Stimulated activated CD4-positive, alpha-beta T cell treated with anti-CD3 and anti-CD28 coated beads, Interleukin-4, amount 100 ng/mL, for 24 hours (primary cell): ENCODE measurements around the gene ARHGAP4.

Source experiments
- DNase-seq: peaks from one replicate; pipeline ENCODE4 v3.0.0-alpha.2; 2020

The ARHGAP4 gene

GRCh38 chrX:153924149-153924861 is 1.8 kb downstream of the ARHGAP4 start:
- DNase-seq: peak; percentile 38

GRCh38 chrX:153922932-153923857 is 2.9 kb downstream of the ARHGAP4 start:
- DNase-seq: no peak

- DNase-seq: no peak
These were observed 4.3 kb downstream of the ARHGAP4 start for GRCh38 chrX:153921511-153922446.

- DNase-seq: no peak
These were observed 5.0 kb downstream of the ARHGAP4 start for GRCh38 chrX:153921070-153921469.

- no peak for DNase-seq
These were observed 5.5 kb downstream of the ARHGAP4 start for GRCh38 chrX:153920546-153920945.

- no peak for DNase-seq
These were observed 6.8 kb downstream of the ARHGAP4 start for GRCh38 chrX:153919281-153919680.

- no peak for DNase-seq
These were observed 8.2 kb downstream of the ARHGAP4 start for GRCh38 chrX:153917869-153918268.

- no peak for DNase-seq
These were observed 12.4 kb downstream of the ARHGAP4 start for GRCh38 chrX:153913701-153914100.

- no peak for DNase-seq
These were observed 12.9 kb downstream of the ARHGAP4 start for GRCh38 chrX:153913211-153913610.

- no peak for DNase-seq
These were observed 14.3 kb downstream of the ARHGAP4 start for GRCh38 chrX:153911798-153912197.

- DNase-seq: no peak
These were observed 15.6 kb downstream of the ARHGAP4 start for GRCh38 chrX:153910446-153910845.

GRCh38 chrX:153909980-153910360 is 16.1 kb downstream of the ARHGAP4 start:
- no peak for DNase-seq

- no peak for DNase-seq
These were observed 16.8 kb downstream of the ARHGAP4 start for GRCh38 chrX:153909024-153909979.

GRCh38 chrX:153908219-153908860 is 17.7 kb downstream of the ARHGAP4 start:
- no peak for DNase-seq

GRCh38 chrX:153907456-153907855 is 18.6 kb downstream of the ARHGAP4 start:
- DNase-seq: no peak

- DNase-seq: no peak
These were observed 19.7 kb downstream of the ARHGAP4 start for GRCh38 chrX:153906126-153906917.

GRCh38 chrX:153905481-153906095 is 20.5 kb downstream of the ARHGAP4 start:
- no peak for DNase-seq

- DNase-seq: no peak
These were observed 21.8 kb downstream of the ARHGAP4 start, which contains the start of gene AVPR2 for GRCh38 chrX:153903991-153904957. TSS of gene AVPR2 (plus strand) at chrX:153904673. CDS start at chrX:153905146, 473 bp downstream.
